ENCODE measurements around the gene FAM219A.

FAM219A gene

GRCh38 chr9:34405719-34406118, 52.7 kb downstream of the FAM219A start:
- no peak for TF ChIP-seq CTCF (IDR thresholded peaks at IDR 0.05; ENCODE audit: low read length)
- no peak for TF ChIP-seq EZH2 (IDR thresholded peaks at IDR 0.05; ENCODE audit: borderline replicate concordance, low read length)
- Histone ChIP-seq H3K9me3 (ENCODE audit: low read length) (no peaks in the 10 kb centered on the region), H4K20me1 (ENCODE audit: insufficient read depth, low read length) (no peaks in the 10 kb centered on the region), H3K36me3 (ENCODE audit: insufficient read depth, low read length) (no peaks in the 10 kb centered on the region), H3K9me2 (ENCODE audit: low read depth, low read length) (no peaks in the 10 kb centered on the region), H3K4me1 (ENCODE audit: insufficient read depth, low read length, severe bottlenecking) (no peaks in the 10 kb centered on the region), H3K27ac (ENCODE audit: low read depth, low read length, poor library complexity, severe bottlenecking) (no peak overlapping the region), H3K27me3 (ENCODE audit: insufficient read depth, low read length) (no peaks in the 10 kb centered on the region), H3F3A (ENCODE audit: insufficient read depth, low read length) (no peaks in the 10 kb centered on the region), H3K4me3 (ENCODE audit: low read depth, low read length, poor library complexity, severe bottlenecking) (no peak overlapping the region), H3K79me2 (ENCODE audit: insufficient read depth, low read length) (no peaks in the 10 kb centered on the region), H3K9ac (ENCODE audit: low read length) (no peak overlapping the region), H3K4me2 (ENCODE audit: low read length) (no peak overlapping the region), H2AFZ (ENCODE audit: low read length) (no peak overlapping the region)

GRCh38 chr9:34403554-34404380, 54.6 kb downstream of the FAM219A start:
- Histone ChIP-seq H3K27me3 (ENCODE audit: insufficient read depth, low read length) (no peaks in the 10 kb centered on the region), H3K4me3 (ENCODE audit: low read depth, low read length, poor library complexity, severe bottlenecking) (no peak overlapping the region), H3F3A (ENCODE audit: insufficient read depth, low read length) (no peaks in the 10 kb centered on the region), H4K20me1 (ENCODE audit: insufficient read depth, low read length) (no peaks in the 10 kb centered on the region), H3K27ac (ENCODE audit: low read depth, low read length, poor library complexity, severe bottlenecking) (no peak overlapping the region), H3K36me3 (ENCODE audit: insufficient read depth, low read length) (no peaks in the 10 kb centered on the region), H3K79me2 (ENCODE audit: insufficient read depth, low read length) (no peaks in the 10 kb centered on the region), H3K4me1 (ENCODE audit: insufficient read depth, low read length, severe bottlenecking) (no peaks in the 10 kb centered on the region), H3K9me2 (ENCODE audit: low read depth, low read length) (no peaks in the 10 kb centered on the region), H3K9me3 (ENCODE audit: low read length) (no peaks in the 10 kb centered on the region), H3K4me2 (ENCODE audit: low read length) (no peak overlapping the region), H3K9ac (ENCODE audit: low read length) (no peak overlapping the region), H2AFZ (ENCODE audit: low read length) (no peak overlapping the region)
- TF ChIP-seq CTCF (IDR thresholded peaks at IDR 0.05; ENCODE audit: low read length) (peak; percentile 99), EZH2 (IDR thresholded peaks at IDR 0.05; ENCODE audit: borderline replicate concordance, low read length) (no peak)

- Histone ChIP-seq H3K36me3 (ENCODE audit: insufficient read depth, low read length) (no peaks in the 10 kb centered on the region), H3K79me2 (ENCODE audit: insufficient read depth, low read length) (no peaks in the 10 kb centered on the region), H3K4me3 (ENCODE audit: low read depth, low read length, poor library complexity, severe bottlenecking) (no peak overlapping the region), H3K27ac (ENCODE audit: low read depth, low read length, poor library complexity, severe bottlenecking) (no peak overlapping the region), H4K20me1 (ENCODE audit: insufficient read depth, low read length) (no peaks in the 10 kb centered on the region), H2AFZ (ENCODE audit: low read length) (no peak overlapping the region), H3K4me2 (ENCODE audit: low read length) (no peak overlapping the region), H3K9ac (ENCODE audit: low read length) (no peak overlapping the region), H3K4me1 (ENCODE audit: insufficient read depth, low read length, severe bottlenecking) (no peaks in the 10 kb centered on the region), H3K9me3 (ENCODE audit: low read length) (no peaks in the 10 kb centered on the region), H3K27me3 (ENCODE audit: insufficient read depth, low read length) (no peaks in the 10 kb centered on the region), H3K9me2 (ENCODE audit: low read depth, low read length) (no peaks in the 10 kb centered on the region), H3F3A (ENCODE audit: insufficient read depth, low read length) (no peaks in the 10 kb centered on the region)
- TF ChIP-seq EZH2 (IDR thresholded peaks at IDR 0.05; ENCODE audit: borderline replicate concordance, low read length) (no peak), CTCF (IDR thresholded peaks at IDR 0.05; ENCODE audit: low read length) (no peak)
Measured at GRCh38 chr9:34400686-34401602, 57.4 kb downstream of the FAM219A start.

Measured in OCI-LY1 (cell line).